ENCODE data around the gene APOE. TPM values are rescaled to one million over a fixed set of nuclear protein-coding genes. Genes with fewer than 3 reads are reported as not detected.
A peak's percentile ranks its signal among the peaks of the same experiment; 100 is the strongest.

The APOE gene
- total and polyA plus RNA-seq, 2 of the 13 experiments (the other 11 are each of a cell fraction or from before 2014, with no cell fraction given) = 1,328 to 1,470 TPM

- TF ChIP-seq KDM5B (CRISPR knock-in tag; IDR thresholded peaks at IDR 0.05; ENCODE audit: borderline replicate concordance) (peak; percentile 28; the same call in 1 of the 2 replicates), AGO2 (optimal IDR thresholded peaks at IDR 0.05; ENCODE audit: low read depth, low read length) (no peak), ZNF205 (CRISPR knock-in tag; IDR thresholded peaks at IDR 0.05) (no peak), EP300 (IDR thresholded peaks at IDR 0.05; ENCODE audit: low read depth in 2 of 2, low read length in 2 of 2) (0 out of 4 replicates have a peak, but pooled peaks of 1 of the 2 experiments have one; percentile 7), EP300 (CRISPR knock-in tag; IDR thresholded peaks at IDR 0.05; ENCODE audit: borderline replicate concordance) (no peak), SMAD9 (CRISPR knock-in tag; IDR thresholded peaks at IDR 0.05) (no peak), FOXA3 (CRISPR knock-in tag; IDR thresholded peaks at IDR 0.05) (peak; percentile 71), MEF2D (CRISPR knock-in tag; IDR thresholded peaks at IDR 0.05) (no peak), YEATS4 (CRISPR knock-in tag; IDR thresholded peaks at IDR 0.05; ENCODE audit: borderline replicate concordance) (0 out of 2 replicates have a peak, but pooled peaks have one; percentile 23), KLF16 (CRISPR knock-in tag; IDR thresholded peaks at IDR 0.05) (no peak), U2AF2 (IDR thresholded peaks at IDR 0.05; ENCODE audit: low read depth, low read length) (no peak), POGZ (CRISPR knock-in tag; IDR thresholded peaks at IDR 0.05) (0 out of 2 replicates have a peak, but pooled peaks have one; percentile 20), ZNF772 (CRISPR knock-in tag; IDR thresholded peaks at IDR 0.05) (no peak), PRPF4 (IDR thresholded peaks at IDR 0.05; ENCODE audit: low read depth, low read length, poor library complexity, severe bottlenecking) (no peak), NR3C1 (CRISPR knock-in tag; IDR thresholded peaks at IDR 0.05) (no peak), MZF1 (CRISPR knock-in tag; IDR thresholded peaks at IDR 0.05; ENCODE audit: borderline replicate concordance) (no peak), ZNF607 (CRISPR knock-in tag; IDR thresholded peaks at IDR 0.05; ENCODE audit: borderline replicate concordance) (peak; percentile 23; the same call in 1 of the 2 replicates), RCOR2 (CRISPR knock-in tag; IDR thresholded peaks at IDR 0.05) (no peak), ZNF557 (CRISPR knock-in tag; IDR thresholded peaks at IDR 0.05) (no peak), FOXM1 (CRISPR knock-in tag; IDR thresholded peaks at IDR 0.05) (no peak), KAT7 (CRISPR knock-in tag; IDR thresholded peaks at IDR 0.05; ENCODE audit: borderline replicate concordance) (no peak), KDM1A (CRISPR knock-in tag; IDR thresholded peaks at IDR 0.05) (0 out of 2 replicates have a peak, but pooled peaks have one; percentile 19), DMTF1 (CRISPR knock-in tag; IDR thresholded peaks at IDR 0.05) (no peak), STAT5B (CRISPR knock-in tag; IDR thresholded peaks at IDR 0.05) (no peak), NFKB2 (CRISPR knock-in tag; IDR thresholded peaks at IDR 0.05; ENCODE audit: borderline replicate concordance) (no peak), ZNF891 (CRISPR knock-in tag; IDR thresholded peaks at IDR 0.05) (no peak)
- TF ChIP-seq, protein P1, sequence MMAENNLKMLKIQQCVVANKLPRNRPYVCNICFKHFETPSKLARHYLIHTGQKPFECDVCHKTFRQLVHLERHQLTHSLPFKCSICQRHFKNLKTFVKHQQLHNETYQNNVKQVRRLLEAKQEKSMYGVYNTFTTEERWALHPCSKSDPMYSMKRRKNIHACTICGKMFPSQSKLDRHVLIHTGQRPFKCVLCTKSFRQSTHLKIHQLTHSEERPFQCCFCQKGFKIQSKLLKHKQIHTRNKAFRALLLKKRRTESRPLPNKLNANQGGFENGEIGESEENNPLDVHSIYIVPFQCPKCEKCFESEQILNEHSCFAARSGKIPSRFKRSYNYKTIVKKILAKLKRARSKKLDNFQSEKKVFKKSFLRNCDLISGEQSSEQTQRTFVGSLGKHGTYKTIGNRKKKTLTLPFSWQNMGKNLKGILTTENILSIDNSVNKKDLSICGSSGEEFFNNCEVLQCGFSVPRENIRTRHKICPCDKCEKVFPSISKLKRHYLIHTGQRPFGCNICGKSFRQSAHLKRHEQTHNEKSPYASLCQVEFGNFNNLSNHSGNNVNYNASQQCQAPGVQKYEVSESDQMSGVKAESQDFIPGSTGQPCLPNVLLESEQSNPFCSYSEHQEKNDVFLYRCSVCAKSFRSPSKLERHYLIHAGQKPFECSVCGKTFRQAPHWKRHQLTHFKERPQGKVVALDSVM (CRISPR knock-in tag; IDR thresholded peaks at IDR 0.05) = 0 out of 2 replicates have a peak, but pooled peaks have one; percentile 18
Measured at GRCh38 chr19:44856421-44857083, 49.0 kb upstream of the APOE start (continued).

All from HepG2 (cell line).